GM21825 (cell line): ENCODE data around the gene CXorf49B.

Experiments used
- ATAC-seq: cut with Tn5 transposase; IDR thresholded peaks from one replicate; pipeline ENCODE4 v1.9.1; 2021; ENCODE audit warnings: mild to moderate bottlenecking, moderate library complexity; ENCODE audit not compliant: unreplicated experiment

Gene CXorf49B

DNA sequence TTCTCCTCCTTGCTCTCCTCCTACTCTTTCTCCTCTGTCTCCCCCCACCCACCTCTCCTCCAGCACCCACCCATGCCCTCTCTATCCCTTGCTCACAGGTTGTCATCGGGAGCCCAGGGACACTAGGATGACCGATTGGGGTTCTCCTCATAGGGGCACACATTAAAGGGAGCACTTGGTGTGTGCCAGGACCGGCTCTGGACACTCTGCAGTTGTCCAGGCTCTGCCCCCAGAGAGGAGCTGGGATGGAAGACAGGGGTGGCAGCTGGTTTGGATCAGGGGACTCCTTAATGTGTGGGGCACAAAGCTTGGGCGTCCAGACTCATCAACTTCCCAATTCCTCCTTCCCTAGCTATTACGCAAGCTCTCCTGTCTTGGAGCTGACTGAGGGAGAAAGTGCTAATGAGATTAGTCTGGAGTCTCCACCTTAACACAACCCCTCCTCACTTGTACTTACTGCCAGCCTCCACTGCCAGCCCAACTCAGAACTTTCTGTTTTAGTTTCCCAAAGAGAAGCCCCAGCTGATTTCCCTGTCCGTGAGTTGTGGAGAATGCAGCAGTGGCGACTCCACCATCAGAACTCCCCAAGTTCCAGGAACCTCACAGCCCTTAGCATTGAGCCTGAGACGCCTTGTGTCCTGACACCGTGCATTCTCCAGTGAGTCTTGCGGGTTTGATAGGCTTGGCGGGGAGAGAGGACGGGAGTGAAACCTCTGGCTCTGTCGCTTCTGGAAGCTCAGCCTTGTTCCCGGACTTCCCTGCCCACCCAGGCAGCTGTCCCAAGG, 52.2 kb downstream of the CXorf49B start:
- no peak for ATAC-seq

DNA sequence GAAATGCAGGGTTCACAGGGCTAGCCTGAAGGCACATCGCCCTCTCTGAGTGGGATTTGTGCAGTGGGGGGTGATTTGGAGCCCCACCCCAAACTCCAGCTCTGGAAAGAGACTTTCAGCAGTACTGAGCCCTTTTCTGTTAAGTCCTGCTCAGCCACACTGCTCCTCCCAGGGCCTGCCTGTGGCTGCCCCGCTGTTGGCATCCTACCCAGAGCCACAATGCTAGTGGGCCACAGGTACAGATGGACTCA, 52.7 kb downstream of the CXorf49B start:
- ATAC-seq, result no peak
